ENCODE measurements around the gene LHCGR.

LHCGR gene

GRCh38 chr2:48712151-48712550 lies 43.4 kb downstream of the LHCGR start:
- H3K79me2 ChIP-seq (ENCODE audit: insufficient read depth, low read length): no peaks in the 10 kb centered on the region
- H3K36me3 ChIP-seq (ENCODE audit: low read length): no peaks in the 10 kb centered on the region
- H4K20me1 ChIP-seq (ENCODE audit: low read depth, low read length): no peaks in the 10 kb centered on the region
- TF ChIP-seq CTCF (IDR thresholded peaks at IDR 0.05; ENCODE audit: insufficient read depth, low read length, poor library complexity, severe bottlenecking) (no peak), EZH2phosphoT487 (conservative IDR thresholded peaks at IDR 0.05; ENCODE audit: low read length) (no peak)
- no peaks in the 10 kb centered on the region for H3F3A ChIP-seq (ENCODE audit: insufficient read depth)
- H3K9me3 ChIP-seq (ENCODE audit: insufficient read depth, low read length): no peaks in the 10 kb centered on the region
- H3K9ac ChIP-seq (ENCODE audit: low read length): no peak overlapping the region
- H2AFZ ChIP-seq (ENCODE audit: low read depth, low read length, severe bottlenecking): no peak overlapping the region
- H3K4me3 ChIP-seq (ENCODE audit: insufficient read depth, low read length, poor library complexity, severe bottlenecking): no peak overlapping the region
- no peaks in the 10 kb centered on the region for H3K9me2 ChIP-seq (replicated peaks; ENCODE audit: insufficient read depth, low read length)
- H3K27me3 ChIP-seq (ENCODE audit: low read length): no peaks in the 10 kb centered on the region
- H3K27ac ChIP-seq (ENCODE audit: low read depth, low read length): no peak overlapping the region
- H3K4me2 ChIP-seq (ENCODE audit: low read depth, low read length, poor library complexity, severe bottlenecking): no peak overlapping the region

GRCh38 chr2:48711343-48711742 lies 44.2 kb downstream of the LHCGR start:
- Histone ChIP-seq H3K79me2 (ENCODE audit: insufficient read depth, low read length) (no peaks in the 10 kb centered on the region), H3K4me3 (ENCODE audit: insufficient read depth, low read length, poor library complexity, severe bottlenecking) (no peak overlapping the region), H3K4me2 (ENCODE audit: low read depth, low read length, poor library complexity, severe bottlenecking) (no peak overlapping the region), H3F3A (ENCODE audit: insufficient read depth) (no peaks in the 10 kb centered on the region), H3K9me3 (ENCODE audit: insufficient read depth, low read length) (no peaks in the 10 kb centered on the region), H3K36me3 (ENCODE audit: low read length) (no peaks in the 10 kb centered on the region), H4K20me1 (ENCODE audit: low read depth, low read length) (no peaks in the 10 kb centered on the region), H3K27ac (ENCODE audit: low read depth, low read length) (no peak overlapping the region), H2AFZ (ENCODE audit: low read depth, low read length, severe bottlenecking) (no peak overlapping the region), H3K27me3 (ENCODE audit: low read length) (no peaks in the 10 kb centered on the region), H3K9ac (ENCODE audit: low read length) (no peak overlapping the region), H3K9me2 (replicated peaks; ENCODE audit: insufficient read depth, low read length) (no peaks in the 10 kb centered on the region)
- no peak for TF ChIP-seq EZH2phosphoT487 (conservative IDR thresholded peaks at IDR 0.05; ENCODE audit: low read length)
- TF ChIP-seq CTCF (IDR thresholded peaks at IDR 0.05; ENCODE audit: insufficient read depth, low read length, poor library complexity, severe bottlenecking): no peak

- Histone ChIP-seq H3K9ac (ENCODE audit: low read length) (no peak overlapping the region), H3K27me3 (ENCODE audit: low read length) (no peaks in the 10 kb centered on the region), H3K9me2 (replicated peaks; ENCODE audit: insufficient read depth, low read length) (no peaks in the 10 kb centered on the region), H3K27ac (ENCODE audit: low read depth, low read length) (no peak overlapping the region), H3K4me2 (ENCODE audit: low read depth, low read length, poor library complexity, severe bottlenecking) (no peak overlapping the region), H4K20me1 (ENCODE audit: low read depth, low read length) (no peaks in the 10 kb centered on the region), H3K4me3 (ENCODE audit: insufficient read depth, low read length, poor library complexity, severe bottlenecking) (no peak overlapping the region), H3K79me2 (ENCODE audit: insufficient read depth, low read length) (no peaks in the 10 kb centered on the region), H3K9me3 (ENCODE audit: insufficient read depth, low read length) (no peaks in the 10 kb centered on the region), H3K36me3 (ENCODE audit: low read length) (no peaks in the 10 kb centered on the region), H2AFZ (ENCODE audit: low read depth, low read length, severe bottlenecking) (no peak overlapping the region), H3F3A (ENCODE audit: insufficient read depth) (no peaks in the 10 kb centered on the region)
- TF ChIP-seq EZH2phosphoT487 (conservative IDR thresholded peaks at IDR 0.05; ENCODE audit: low read length): no peak
- no peak for TF ChIP-seq CTCF (IDR thresholded peaks at IDR 0.05; ENCODE audit: insufficient read depth, low read length, poor library complexity, severe bottlenecking)
Measured at GRCh38 chr2:48709096-48710034, 46.2 kb downstream of the LHCGR start.
